ENCODE data around the gene TBC1D4. TPM values are rescaled to one million over a fixed set of nuclear protein-coding genes. Genes with fewer than 3 reads are reported as not detected.

Gene TBC1D4
- total RNA-seq, 1 experiment from 2014 or later, result 5.5 TPM

DNA sequence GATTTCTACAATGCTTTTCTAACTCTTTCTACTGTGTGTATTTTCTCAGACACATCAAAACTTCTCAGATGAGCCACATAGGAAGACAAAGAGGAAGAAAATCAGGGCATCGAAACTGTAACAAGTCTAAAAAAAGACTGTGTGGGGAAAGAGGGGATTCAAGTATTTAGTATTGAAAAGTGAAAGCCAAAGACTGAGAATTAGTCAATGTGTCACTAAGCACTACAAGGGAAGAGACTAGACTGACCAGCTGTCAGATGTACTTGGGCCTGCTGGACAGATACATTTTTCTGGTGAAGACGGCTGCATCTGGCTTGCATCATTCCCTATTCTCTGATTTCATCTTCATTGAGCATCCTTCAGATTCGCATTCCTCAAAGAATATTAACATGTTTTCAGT is 30.3 kb upstream of the TBC1D4 start:
- Histone ChIP-seq H3K27ac (ENCODE audit: low read length) (no peak overlapping the region), H3K36me3 (ENCODE audit: control insufficient read depth, insufficient read depth, low read length) (no peaks in the 10 kb centered on the region), H3K4me3 (ENCODE audit: low read depth in 2 of 2, low read length in 2 of 2) (no peak overlapping the region), H3K27me3 (ENCODE audit: control insufficient read depth, insufficient read depth, low read length) (no peaks in the 10 kb centered on the region), H3K9me3 (ENCODE audit: control insufficient read depth, insufficient read depth, low read depth, low read length) (no peaks in the 10 kb centered on the region), H3K4me1 (ENCODE audit: control insufficient read depth, insufficient read depth, low read length) (no peaks in the 10 kb centered on the region)
- TF ChIP-seq POLR2AphosphoS5 (IDR thresholded peaks at IDR 0.05; ENCODE audit: low read depth, low read length) (no peak), TCF7L2 (IDR thresholded peaks at IDR 0.05; ENCODE audit: low read depth, low read length) (no peak), SIN3A (IDR thresholded peaks at IDR 0.05; ENCODE audit: borderline replicate concordance, insufficient read depth, low read depth, low read length) (no peak)
- TF ChIP-seq, protein P1, sequence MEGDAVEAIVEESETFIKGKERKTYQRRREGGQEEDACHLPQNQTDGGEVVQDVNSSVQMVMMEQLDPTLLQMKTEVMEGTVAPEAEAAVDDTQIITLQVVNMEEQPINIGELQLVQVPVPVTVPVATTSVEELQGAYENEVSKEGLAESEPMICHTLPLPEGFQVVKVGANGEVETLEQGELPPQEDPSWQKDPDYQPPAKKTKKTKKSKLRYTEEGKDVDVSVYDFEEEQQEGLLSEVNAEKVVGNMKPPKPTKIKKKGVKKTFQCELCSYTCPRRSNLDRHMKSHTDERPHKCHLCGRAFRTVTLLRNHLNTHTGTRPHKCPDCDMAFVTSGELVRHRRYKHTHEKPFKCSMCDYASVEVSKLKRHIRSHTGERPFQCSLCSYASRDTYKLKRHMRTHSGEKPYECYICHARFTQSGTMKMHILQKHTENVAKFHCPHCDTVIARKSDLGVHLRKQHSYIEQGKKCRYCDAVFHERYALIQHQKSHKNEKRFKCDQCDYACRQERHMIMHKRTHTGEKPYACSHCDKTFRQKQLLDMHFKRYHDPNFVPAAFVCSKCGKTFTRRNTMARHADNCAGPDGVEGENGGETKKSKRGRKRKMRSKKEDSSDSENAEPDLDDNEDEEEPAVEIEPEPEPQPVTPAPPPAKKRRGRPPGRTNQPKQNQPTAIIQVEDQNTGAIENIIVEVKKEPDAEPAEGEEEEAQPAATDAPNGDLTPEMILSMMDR (IDR thresholded peaks at IDR 0.05), result no peak
- TF ChIP-seq, protein P2, sequence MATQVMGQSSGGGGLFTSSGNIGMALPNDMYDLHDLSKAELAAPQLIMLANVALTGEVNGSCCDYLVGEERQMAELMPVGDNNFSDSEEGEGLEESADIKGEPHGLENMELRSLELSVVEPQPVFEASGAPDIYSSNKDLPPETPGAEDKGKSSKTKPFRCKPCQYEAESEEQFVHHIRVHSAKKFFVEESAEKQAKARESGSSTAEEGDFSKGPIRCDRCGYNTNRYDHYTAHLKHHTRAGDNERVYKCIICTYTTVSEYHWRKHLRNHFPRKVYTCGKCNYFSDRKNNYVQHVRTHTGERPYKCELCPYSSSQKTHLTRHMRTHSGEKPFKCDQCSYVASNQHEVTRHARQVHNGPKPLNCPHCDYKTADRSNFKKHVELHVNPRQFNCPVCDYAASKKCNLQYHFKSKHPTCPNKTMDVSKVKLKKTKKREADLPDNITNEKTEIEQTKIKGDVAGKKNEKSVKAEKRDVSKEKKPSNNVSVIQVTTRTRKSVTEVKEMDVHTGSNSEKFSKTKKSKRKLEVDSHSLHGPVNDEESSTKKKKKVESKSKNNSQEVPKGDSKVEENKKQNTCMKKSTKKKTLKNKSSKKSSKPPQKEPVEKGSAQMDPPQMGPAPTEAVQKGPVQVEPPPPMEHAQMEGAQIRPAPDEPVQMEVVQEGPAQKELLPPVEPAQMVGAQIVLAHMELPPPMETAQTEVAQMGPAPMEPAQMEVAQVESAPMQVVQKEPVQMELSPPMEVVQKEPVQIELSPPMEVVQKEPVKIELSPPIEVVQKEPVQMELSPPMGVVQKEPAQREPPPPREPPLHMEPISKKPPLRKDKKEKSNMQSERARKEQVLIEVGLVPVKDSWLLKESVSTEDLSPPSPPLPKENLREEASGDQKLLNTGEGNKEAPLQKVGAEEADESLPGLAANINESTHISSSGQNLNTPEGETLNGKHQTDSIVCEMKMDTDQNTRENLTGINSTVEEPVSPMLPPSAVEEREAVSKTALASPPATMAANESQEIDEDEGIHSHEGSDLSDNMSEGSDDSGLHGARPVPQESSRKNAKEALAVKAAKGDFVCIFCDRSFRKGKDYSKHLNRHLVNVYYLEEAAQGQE (IDR thresholded peaks at IDR 0.05; ENCODE audit: insufficient read depth in 1 of 2, low read depth in 2 of 2, low read length in 1 of 2), result no peak
- no peak for ATAC-seq
- intact Hi-C loops (cut with micrococcal nuclease; ENCODE audit: unreplicated experiment) (no loop called here), in situ Hi-C loops (cut with HindIII; ENCODE audit: low pct_unique_long_range_greater_than_20kb, low sequenced_read_pairs) (no loop called here)
- no TSS peak for BruUV-seq (replicated peaks)
- ChIA-PET POLR2A (no interaction called here), CTCF (no interaction called here)
- no peak for DNase-seq (ENCODE audit: low read depth, low spot score)

DNA sequence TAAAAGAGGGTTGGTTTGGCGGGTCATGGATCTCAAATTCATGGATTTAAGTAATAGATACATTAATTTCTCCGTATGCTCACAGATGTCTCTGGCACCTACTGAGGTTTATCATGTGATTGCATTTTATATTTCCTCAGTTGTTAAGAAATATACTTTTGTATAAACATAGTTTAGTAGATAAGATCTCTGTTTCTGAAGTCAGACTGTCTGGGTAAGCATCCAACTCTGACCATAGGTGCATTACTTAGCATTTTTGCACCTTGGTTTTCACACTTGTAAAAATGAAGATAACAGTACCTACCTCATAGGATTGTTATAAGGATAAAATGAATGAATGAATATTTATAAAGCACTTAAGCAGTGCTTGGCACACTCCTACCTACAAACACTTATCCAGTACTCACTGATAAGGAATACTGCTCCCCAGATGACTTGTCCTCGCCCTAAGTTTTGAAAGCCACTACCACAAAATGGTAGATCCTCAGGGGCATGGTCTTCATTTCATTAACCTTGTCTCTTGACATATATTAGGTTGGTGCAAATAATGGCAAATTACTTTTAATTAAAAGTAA is 29.2 kb upstream of the TBC1D4 start:
- TF ChIP-seq, protein P2 (IDR thresholded peaks at IDR 0.05; ENCODE audit: insufficient read depth in 1 of 2, low read depth in 2 of 2, low read length in 1 of 2), result no peak
- TF ChIP-seq SIN3A (IDR thresholded peaks at IDR 0.05; ENCODE audit: borderline replicate concordance, insufficient read depth, low read depth, low read length) (no peak), POLR2AphosphoS5 (IDR thresholded peaks at IDR 0.05; ENCODE audit: low read depth, low read length) (no peak), TCF7L2 (IDR thresholded peaks at IDR 0.05; ENCODE audit: low read depth, low read length) (no peak)
- TF ChIP-seq, protein P1 (IDR thresholded peaks at IDR 0.05), result no peak
- no peaks in the 10 kb centered on the region for H3K9me3 ChIP-seq (ENCODE audit: control insufficient read depth, insufficient read depth, low read depth, low read length)
- DNase-seq (ENCODE audit: low read depth, low spot score) (no peak), ATAC-seq (no peak)
- H3K27ac ChIP-seq (ENCODE audit: low read length), result no peak overlapping the region
- no peak overlapping the region for H3K4me3 ChIP-seq (ENCODE audit: low read depth in 2 of 2, low read length in 2 of 2)
- in situ Hi-C loops (cut with HindIII; ENCODE audit: low pct_unique_long_range_greater_than_20kb, low sequenced_read_pairs) (no loop called here), intact Hi-C loops (cut with micrococcal nuclease; ENCODE audit: unreplicated experiment) (no loop called here)
- no peaks in the 10 kb centered on the region for H3K36me3 ChIP-seq (ENCODE audit: control insufficient read depth, insufficient read depth, low read length)
- ChIA-PET POLR2A (no interaction called here), CTCF (no interaction called here)
- no peaks in the 10 kb centered on the region for H3K4me1 ChIP-seq (ENCODE audit: control insufficient read depth, insufficient read depth, low read length)
- no TSS peak for BruUV-seq (replicated peaks)
- no peaks in the 10 kb centered on the region for H3K27me3 ChIP-seq (ENCODE audit: control insufficient read depth, insufficient read depth, low read length)

Measured in Panc1 (cell line).